OCI-LY3 (cell line): Measurements from ENCODE around the gene COL27A1.

ENCODE experiments used
- H2AFZ ChIP-seq: fragments of 200-600, 300-600 bp; shearing (Covaris generic); 2 replicates; pipeline ENCODE4 v1.6.0; 2014; ENCODE audit warnings: antibody characterized with exemption, low read depth, low read length
- H3K27ac ChIP-seq: fragments of 200-600, 300-600 bp; sonication (generic); 2 replicates; pipeline ENCODE4 v1.5.1; 2014; ENCODE audit warnings: mild to moderate bottlenecking, low read length, moderate library complexity, mixed read lengths
- H3K27me3 ChIP-seq: fragments of 200-600, 300-600 bp; sonication (generic); 2 replicates; pipeline ENCODE4 v1.6.1; 2014; ENCODE audit warnings: low read depth, low read length, mixed read lengths
- H3K36me3 ChIP-seq: fragments of 200-600, 300-600 bp; sonication (generic); replicated peaks from 2 replicates; pipeline ENCODE3; 2014; ENCODE audit warnings: low read depth, low read length, mixed read lengths
- H3K4me1 ChIP-seq: fragments of 300-600, 200-600 bp; sonication (generic); 2 replicates; pipeline ENCODE4 v1.6.1; 2014; ENCODE audit warnings: low read length, mixed read lengths
- H3K4me2 ChIP-seq: fragments of 200-600, 300-600 bp; sonication (generic); 2 replicates; pipeline ENCODE4 v1.6.1; 2014; ENCODE audit warnings: low read length, mixed read lengths
- H3K4me3 ChIP-seq: fragments of 300-600, 200-600 bp; sonication (generic); 2 replicates; pipeline ENCODE4 v1.5.1; 2014; ENCODE audit warnings: antibody characterized with exemption, mild to moderate bottlenecking, low read length, moderate library complexity
- H3K79me2 ChIP-seq: fragments of 300-600, 200-600 bp; shearing (Covaris generic); 2 replicates; pipeline ENCODE4 v1.6.1; 2014; ENCODE audit warnings: mild to moderate bottlenecking, low read length, mixed read lengths
- H3K9ac ChIP-seq: fragments of 300-600, 200-600 bp; shearing (Covaris generic); 2 replicates; pipeline ENCODE4 v1.6.0; 2014; ENCODE audit warnings: mild to moderate bottlenecking, low read length, moderate library complexity
- H3K9me3 ChIP-seq: fragments of 200-600, 300-600 bp; shearing (Covaris generic); 2 replicates; pipeline ENCODE4 v1.6.1; 2014; ENCODE audit warnings: low read length, mixed read lengths; ENCODE audit not compliant: insufficient read depth
- H4K20me1 ChIP-seq: fragments of 200-600, 300-600 bp; sonication (generic); 2 replicates; pipeline ENCODE4 v1.6.1; 2016; ENCODE audit warnings: low read length, mixed read lengths; ENCODE audit not compliant: insufficient read depth
- EZH2phosphoT487 ChIP-seq: fragments of 200-600 bp; shearing (Covaris generic); IDR thresholded peaks from 2 replicates; pipeline ENCODE4 v1.6.1; 2018; ENCODE audit warnings: antibody characterized with exemption, mixed run types, low read depth
- TF ChIP-seq, protein P1 (sequence below): fragments of 200-600, 300-600 bp; sonication (generic); IDR thresholded peaks from 2 replicates; pipeline ENCODE4 v1.5.1; 2014; ENCODE audit warnings: antibody characterized with exemption, low read length, low read depth

Gene COL27A1

GRCh38 chr9:114350636-114351401, 195.5 kb downstream of the COL27A1 start:
- peaks cover 29% of the 10 kb centered on the region for H3K4me1 ChIP-seq
- no peaks in the 10 kb centered on the region for H3K27me3 ChIP-seq
- H3K9me3 ChIP-seq, result no peaks in the 10 kb centered on the region
- H4K20me1 ChIP-seq, result peaks cover 16% of the 10 kb centered on the region
- no peak overlapping the region for H3K4me3 ChIP-seq
- no peak for TF ChIP-seq EZH2phosphoT487
- TF ChIP-seq, protein P1, sequence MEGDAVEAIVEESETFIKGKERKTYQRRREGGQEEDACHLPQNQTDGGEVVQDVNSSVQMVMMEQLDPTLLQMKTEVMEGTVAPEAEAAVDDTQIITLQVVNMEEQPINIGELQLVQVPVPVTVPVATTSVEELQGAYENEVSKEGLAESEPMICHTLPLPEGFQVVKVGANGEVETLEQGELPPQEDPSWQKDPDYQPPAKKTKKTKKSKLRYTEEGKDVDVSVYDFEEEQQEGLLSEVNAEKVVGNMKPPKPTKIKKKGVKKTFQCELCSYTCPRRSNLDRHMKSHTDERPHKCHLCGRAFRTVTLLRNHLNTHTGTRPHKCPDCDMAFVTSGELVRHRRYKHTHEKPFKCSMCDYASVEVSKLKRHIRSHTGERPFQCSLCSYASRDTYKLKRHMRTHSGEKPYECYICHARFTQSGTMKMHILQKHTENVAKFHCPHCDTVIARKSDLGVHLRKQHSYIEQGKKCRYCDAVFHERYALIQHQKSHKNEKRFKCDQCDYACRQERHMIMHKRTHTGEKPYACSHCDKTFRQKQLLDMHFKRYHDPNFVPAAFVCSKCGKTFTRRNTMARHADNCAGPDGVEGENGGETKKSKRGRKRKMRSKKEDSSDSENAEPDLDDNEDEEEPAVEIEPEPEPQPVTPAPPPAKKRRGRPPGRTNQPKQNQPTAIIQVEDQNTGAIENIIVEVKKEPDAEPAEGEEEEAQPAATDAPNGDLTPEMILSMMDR, result no peak
- peaks cover 62% of the 10 kb centered on the region for H3K36me3 ChIP-seq
- no peak overlapping the region for H3K4me2 ChIP-seq
- no peak overlapping the region for H2AFZ ChIP-seq
- no peak overlapping the region for H3K9ac ChIP-seq
- H3K79me2 ChIP-seq, result peaks cover 6% of the 10 kb centered on the region; the same call in 1 of the 2 replicates
- H3K27ac ChIP-seq, result peak overlapping the region; percentile 91; the same call in 1 of the 2 replicates

DNA sequence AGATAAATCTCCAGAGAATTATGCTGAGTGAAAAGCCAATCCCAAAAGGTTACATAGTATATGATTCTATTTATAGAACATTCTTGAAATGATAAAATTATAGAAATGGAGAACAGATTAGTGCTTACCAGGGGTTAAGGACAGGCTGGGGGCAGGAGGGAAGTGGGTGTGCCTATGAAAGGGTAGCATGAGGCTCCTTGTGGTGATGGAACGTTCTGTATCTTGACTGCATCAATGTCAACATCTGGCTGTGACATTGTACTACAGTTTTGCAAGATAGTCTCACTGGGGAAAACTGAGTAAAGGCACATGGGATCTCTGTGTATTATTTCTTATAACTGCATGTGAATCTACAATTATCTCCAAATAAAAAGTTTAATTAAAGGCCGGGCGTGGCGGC, 196.6 kb downstream of the COL27A1 start:
- Histone ChIP-seq H3K79me2 (peaks cover 6% of the 10 kb centered on the region; the same call in 1 of the 2 replicates), H3K4me2 (no peak overlapping the region), H3K36me3 (peaks cover 62% of the 10 kb centered on the region), H3K9me3 (no peaks in the 10 kb centered on the region), H3K27me3 (no peaks in the 10 kb centered on the region), H4K20me1 (peaks cover 16% of the 10 kb centered on the region), H3K4me1 (peaks cover 29% of the 10 kb centered on the region), H3K9ac (no peak overlapping the region), H2AFZ (no peak overlapping the region), H3K27ac (no peak overlapping the region), H3K4me3 (no peak overlapping the region)
- TF ChIP-seq, protein P1, result no peak
- TF ChIP-seq EZH2phosphoT487, result no peak

DNA sequence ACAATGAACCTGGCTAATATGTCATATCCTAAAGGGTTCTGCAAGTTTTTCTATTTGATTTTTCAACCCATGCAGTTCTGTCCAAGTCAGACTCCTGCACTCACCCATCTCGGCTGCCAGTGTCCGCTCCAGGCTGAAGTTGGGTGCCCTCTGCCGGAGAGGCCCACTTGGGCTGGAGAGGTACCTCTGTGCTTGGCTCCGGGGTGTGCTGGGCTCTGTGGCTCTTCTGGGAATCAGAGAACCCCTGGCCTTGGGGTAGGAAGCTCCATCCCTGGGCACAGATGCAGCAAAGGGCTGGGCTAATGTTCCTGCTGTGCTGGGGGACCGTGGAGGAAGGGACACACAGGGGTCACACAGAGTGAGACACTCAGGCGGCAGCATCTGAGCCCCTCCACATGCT, 200.5 kb downstream of the COL27A1 start:
- H3K9ac ChIP-seq, result no peak overlapping the region
- H4K20me1 ChIP-seq, result no peaks in the 10 kb centered on the region
- H3K27me3 ChIP-seq, result no peaks in the 10 kb centered on the region
- TF ChIP-seq, protein P1, result no peak
- no peak for TF ChIP-seq EZH2phosphoT487
- peaks cover 4% of the 10 kb centered on the region; the same call in 1 of the 2 replicates for H3K4me1 ChIP-seq
- H2AFZ ChIP-seq, result no peak overlapping the region
- H3K79me2 ChIP-seq, result peaks cover 9% of the 10 kb centered on the region
- H3K27ac ChIP-seq, result no peak overlapping the region
- H3K36me3 ChIP-seq, result peaks cover 64% of the 10 kb centered on the region
- H3K4me2 ChIP-seq, result no peak overlapping the region
- H3K4me3 ChIP-seq, result no peak overlapping the region
- H3K9me3 ChIP-seq, result no peaks in the 10 kb centered on the region

- no peak overlapping the region for H3K4me2 ChIP-seq
- H2AFZ ChIP-seq, result no peak overlapping the region
- no peak overlapping the region for H3K27ac ChIP-seq
- no peak overlapping the region for H3K4me3 ChIP-seq
- no peaks in the 10 kb centered on the region for H4K20me1 ChIP-seq
- no peak overlapping the region for H3K9ac ChIP-seq
- H3K9me3 ChIP-seq, result no peaks in the 10 kb centered on the region
- TF ChIP-seq, protein P1, result no peak
- TF ChIP-seq EZH2phosphoT487, result no peak
- H3K79me2 ChIP-seq, result peaks cover 12% of the 10 kb centered on the region
- no peaks in the 10 kb centered on the region for H3K27me3 ChIP-seq
- peaks cover 70% of the 10 kb centered on the region for H3K36me3 ChIP-seq
- no peaks in the 10 kb centered on the region for H3K4me1 ChIP-seq
Measured at GRCh38 chr9:114356792-114357191, 201.5 kb downstream of the COL27A1 start.
